Suprapubic skin (tissue), 4 donors: ENCODE data around the gene RPH3AL.

ENCODE experiments used
- CTCF ChIP-seq, 2 donors: fragments of 200-600 bp in 1 of 2; fragments of 450-650 bp in 1 of 2; sonication (generic) in 1 of 2; IDR thresholded peaks; one replicate each; pipeline ENCODE4 v1.5.1; 2016 to 2019; ENCODE audit warnings: antibody characterized with exemption in 2 of 2, mild to moderate bottlenecking in 1 of 2, moderate library complexity in 1 of 2
- EP300 ChIP-seq: sonication (generic); formaldehyde crosslinking; IDR thresholded peaks from one replicate; pipeline ENCODE4 v1.6.1; 2017; ENCODE audit warnings: antibody characterized with exemption
- POLR2A ChIP-seq, 2 donors: fragments of 450-650 bp; IDR thresholded peaks; one replicate each; pipeline ENCODE4 v1.6.1; 2017; ENCODE audit warnings: antibody characterized with exemption in 2 of 2, mild to moderate bottlenecking in 2 of 2, moderate library complexity in 2 of 2
- POLR2AphosphoS5 ChIP-seq, 3 donors: sonication (generic); formaldehyde crosslinking; IDR thresholded peaks; one replicate each; pipeline ENCODE4 v1.6.1; 2017; ENCODE audit warnings: antibody characterized with exemption in 3 of 3

GRCh38 chr17:238964-239259 lies 113.7 kb downstream of the RPH3AL start:
- no peak for TF ChIP-seq POLR2A (IDR thresholded peaks at IDR 0.05)
- TF ChIP-seq CTCF (IDR thresholded peaks at IDR 0.05): no peak
- no peak for TF ChIP-seq POLR2AphosphoS5 (IDR thresholded peaks at IDR 0.05)
- no peak for TF ChIP-seq EP300
